Stimulated activated CD4-positive, alpha-beta T cell treated with anti-CD3 and anti-CD28 coated beads, Interleukin-1b, Interleukin-23, amount 100 ng/mL, for 48 hours (primary cell): ENCODE data around the gene APEX1.
"Not testable (repeated sequence)": the region's sequence is repeated elsewhere in the genome, so short reads cannot be mapped to it uniquely, and the experiment has no call there.

Experiments used
- DNase-seq: peaks from one replicate; pipeline ENCODE4 v3.0.0-alpha.2; 2020

APEX1 gene

GRCh38 chr14:20436363-20436755 is 18.7 kb upstream of the APEX1 start:
- no peak for DNase-seq

GRCh38 chr14:20438664-20439063 is 16.4 kb upstream of the APEX1 start:
- no peak for DNase-seq

- no peak for DNase-seq
These were observed 14.6 kb upstream of the APEX1 start for GRCh38 chr14:20440465-20440864.

GRCh38 chr14:20440882-20441281 is 14.1 kb upstream of the APEX1 start:
- peak; percentile 28 for DNase-seq

GRCh38 chr14:20441461-20441860 is 13.6 kb upstream of the APEX1 start:
- DNase-seq: no peak

- not testable (repeated sequence) for DNase-seq
These were observed 11.4 kb upstream of the APEX1 start for GRCh38 chr14:20443650-20444049.

GRCh38 chr14:20446889-20447288 is 8.1 kb upstream of the APEX1 start:
- DNase-seq: no peak

GRCh38 chr14:20452831-20453230 is 2.2 kb upstream of the APEX1 start:
- DNase-seq: not testable (repeated sequence)

- no peak for DNase-seq
These were observed 602 bp downstream of the APEX1 start for GRCh38 chr14:20455355-20456300.

- DNase-seq: no peak
These were observed 1.9 kb downstream of the APEX1 start for GRCh38 chr14:20456971-20457370.

- DNase-seq: no peak
These were observed 3.2 kb downstream of the APEX1 start for GRCh38 chr14:20458031-20458789.

GRCh38 chr14:20460458-20461224 is 5.6 kb downstream of the APEX1 start:
- peak; percentile 44 for DNase-seq

GRCh38 chr14:20461225-20462141 is 6.5 kb downstream of the APEX1 start, which contains the start of gene PIP4P1:
Gene PIP4P1, minus strand, starts transcription at chr14:20461434. Its CDS starts 109 bp downstream, at chr14:20461325.
- peak; percentile 99 for DNase-seq

GRCh38 chr14:20468764-20469241 is 13.8 kb downstream of the APEX1 start:
- DNase-seq: no peak

GRCh38 chr14:20469242-20469889 is 14.3 kb downstream of the APEX1 start, which contains the start of gene PNP:
Gene PNP, plus strand, starts transcription at chr14:20469406. Its CDS starts 119 bp downstream, at chr14:20469525.
- peak; percentile 92 for DNase-seq

GRCh38 chr14:20469890-20470602 is 15.0 kb downstream of the APEX1 start:
- peak; percentile 81 for DNase-seq

GRCh38 chr14:20470603-20470901 is 15.5 kb downstream of the APEX1 start:
- DNase-seq: no peak

GRCh38 chr14:20472536-20473169 is 17.6 kb downstream of the APEX1 start:
- DNase-seq: no peak

GRCh38 chr14:20476776-20477175 is 21.8 kb downstream of the APEX1 start:
- DNase-seq: no peak
